Nephron (organoid): ENCODE data around the gene RDX.
"Not testable (repeated sequence)": the region's sequence is repeated elsewhere in the genome, so short reads cannot be mapped to it uniquely, and the experiment has no call there.

Source experiments
- H3K27ac Mint-ChIP-seq, 3 experiments: 2 replicates each; pipeline ENCODE4 v1.8.0; 2020; ENCODE audit warnings: mixed read lengths in 3 of 3, mild to moderate bottlenecking in 2 of 3, moderate library complexity in 1 of 3
- H3K27me3 Mint-ChIP-seq: 2 replicates; pipeline ENCODE4 v1.8.0; 2021; ENCODE audit warnings: low read depth, mild to moderate bottlenecking, moderate library complexity, mixed read lengths
- H3K36me3 Mint-ChIP-seq: 2 replicates; pipeline ENCODE4 v1.8.0; 2020; ENCODE audit warnings: low read depth, mixed read lengths
- H3K4me1 Mint-ChIP-seq: 2 replicates; pipeline ENCODE4 v1.8.0; 2020; ENCODE audit warnings: mixed read lengths
- H3K4me3 Mint-ChIP-seq, 3 experiments: 2 replicates each; pipeline ENCODE4 v1.8.0; 2020; ENCODE audit warnings: mild to moderate bottlenecking in 3 of 3, mixed read lengths in 3 of 3, moderate library complexity in 2 of 3
- H3K9me3 Mint-ChIP-seq: 2 replicates; pipeline ENCODE4 v1.8.0; 2020; ENCODE audit warnings: mixed read lengths
- TF ChIP-seq, protein P1 (sequence below), 3 experiments: fragments of 200-600 bp; sonication (generic); IDR thresholded peaks; one replicate each; pipeline ENCODE4 v1.5.0; 2021; ENCODE audit warnings: antibody characterized with exemption in 3 of 3; ENCODE audit not compliant: unreplicated experiment in 3 of 3

RDX gene

DNA sequence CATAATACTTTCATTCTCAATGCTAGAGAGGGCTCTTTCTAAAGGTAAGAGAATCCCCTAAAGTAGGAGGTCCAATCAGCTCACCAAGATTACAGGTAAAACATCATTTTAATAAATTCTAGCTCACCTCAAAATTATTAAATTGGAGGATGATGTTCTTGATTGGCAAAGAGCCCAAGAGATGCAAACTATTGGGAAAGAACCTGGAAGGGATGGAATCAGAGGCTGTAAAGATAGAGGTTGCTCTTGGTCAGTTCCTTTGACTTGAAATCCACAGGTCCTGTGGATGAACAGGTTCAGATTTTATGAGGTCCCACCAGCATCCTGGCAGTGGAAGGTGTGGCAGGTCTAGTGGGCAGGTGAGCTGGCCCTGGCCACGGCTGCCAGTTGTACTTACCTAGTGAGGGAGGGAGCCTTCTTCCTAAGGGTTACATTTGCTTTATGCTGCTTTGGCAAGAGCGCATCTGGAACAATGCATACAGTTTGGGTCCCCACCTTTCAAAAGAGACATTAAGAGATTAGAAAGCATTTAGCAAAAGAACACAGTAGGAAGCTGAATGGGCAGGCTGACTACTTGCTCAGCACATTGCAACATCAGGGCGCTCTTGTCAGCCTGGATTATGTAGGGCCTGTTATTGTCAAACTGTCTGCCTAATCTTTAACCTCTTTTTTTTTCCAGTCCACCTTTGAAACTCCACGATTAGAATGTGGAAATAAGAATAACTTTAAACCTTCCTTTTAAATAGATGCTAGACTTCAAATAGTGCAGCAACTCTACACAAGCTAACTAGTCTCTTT, 97.0 kb downstream of the RDX start:
- peak overlapping the region in 1 of 3 experiments; percentile 57 for H3K27ac Mint-ChIP-seq
- no peaks in the 10 kb centered on the region for H3K9me3 Mint-ChIP-seq
- H3K36me3 Mint-ChIP-seq, result no peaks in the 10 kb centered on the region
- peaks cover 4% of the 10 kb centered on the region for H3K4me1 Mint-ChIP-seq
- H3K4me3 Mint-ChIP-seq, result no peak overlapping the region
- no peaks in the 10 kb centered on the region for H3K27me3 Mint-ChIP-seq
- TF ChIP-seq, protein P1, sequence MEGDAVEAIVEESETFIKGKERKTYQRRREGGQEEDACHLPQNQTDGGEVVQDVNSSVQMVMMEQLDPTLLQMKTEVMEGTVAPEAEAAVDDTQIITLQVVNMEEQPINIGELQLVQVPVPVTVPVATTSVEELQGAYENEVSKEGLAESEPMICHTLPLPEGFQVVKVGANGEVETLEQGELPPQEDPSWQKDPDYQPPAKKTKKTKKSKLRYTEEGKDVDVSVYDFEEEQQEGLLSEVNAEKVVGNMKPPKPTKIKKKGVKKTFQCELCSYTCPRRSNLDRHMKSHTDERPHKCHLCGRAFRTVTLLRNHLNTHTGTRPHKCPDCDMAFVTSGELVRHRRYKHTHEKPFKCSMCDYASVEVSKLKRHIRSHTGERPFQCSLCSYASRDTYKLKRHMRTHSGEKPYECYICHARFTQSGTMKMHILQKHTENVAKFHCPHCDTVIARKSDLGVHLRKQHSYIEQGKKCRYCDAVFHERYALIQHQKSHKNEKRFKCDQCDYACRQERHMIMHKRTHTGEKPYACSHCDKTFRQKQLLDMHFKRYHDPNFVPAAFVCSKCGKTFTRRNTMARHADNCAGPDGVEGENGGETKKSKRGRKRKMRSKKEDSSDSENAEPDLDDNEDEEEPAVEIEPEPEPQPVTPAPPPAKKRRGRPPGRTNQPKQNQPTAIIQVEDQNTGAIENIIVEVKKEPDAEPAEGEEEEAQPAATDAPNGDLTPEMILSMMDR (IDR thresholded peaks at IDR 0.05; ENCODE audit: unreplicated experiment in 3 of 3), result no peak

DNA sequence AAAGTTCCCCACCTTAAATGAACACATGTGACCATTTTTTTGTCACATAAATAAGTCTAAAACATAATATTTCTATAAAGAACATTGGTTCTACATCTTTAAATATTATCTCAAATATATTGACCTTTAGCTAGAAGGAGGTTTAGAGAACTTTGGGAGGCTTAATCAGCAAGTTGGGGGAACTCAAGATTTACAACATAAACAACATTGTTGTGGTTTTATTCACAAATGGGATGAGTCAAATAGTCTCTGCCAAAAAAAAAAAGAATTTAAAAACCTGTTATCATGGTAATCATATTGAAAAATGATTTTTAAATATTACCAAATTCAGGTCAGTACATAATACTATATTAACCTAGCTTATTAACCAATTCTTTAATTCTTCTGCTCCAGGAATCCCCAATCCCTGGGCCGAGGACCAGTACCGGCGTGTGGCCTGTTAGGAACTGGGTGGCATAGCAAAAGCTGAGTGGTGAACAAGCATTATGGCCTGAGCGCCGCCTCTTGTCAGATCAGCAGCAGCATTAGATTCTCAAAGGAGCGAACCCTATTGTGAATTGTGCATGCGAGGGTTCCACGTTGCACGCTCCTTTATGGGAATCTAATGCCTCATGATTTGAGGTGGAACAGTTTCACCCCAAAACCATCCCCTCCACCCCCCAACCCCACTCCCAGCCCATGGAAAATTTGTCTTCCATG, 98.2 kb downstream of the RDX start:
- Mint-ChIP-seq H3K4me1 (peaks cover 4% of the 10 kb centered on the region), H3K27ac (no peak overlapping the region), H3K4me3 (no peak overlapping the region), H3K27me3 (no peaks in the 10 kb centered on the region), H3K36me3 (no peaks in the 10 kb centered on the region), H3K9me3 (no peaks in the 10 kb centered on the region)
- TF ChIP-seq, protein P1 (IDR thresholded peaks at IDR 0.05; ENCODE audit: unreplicated experiment in 3 of 3), result no peak

DNA sequence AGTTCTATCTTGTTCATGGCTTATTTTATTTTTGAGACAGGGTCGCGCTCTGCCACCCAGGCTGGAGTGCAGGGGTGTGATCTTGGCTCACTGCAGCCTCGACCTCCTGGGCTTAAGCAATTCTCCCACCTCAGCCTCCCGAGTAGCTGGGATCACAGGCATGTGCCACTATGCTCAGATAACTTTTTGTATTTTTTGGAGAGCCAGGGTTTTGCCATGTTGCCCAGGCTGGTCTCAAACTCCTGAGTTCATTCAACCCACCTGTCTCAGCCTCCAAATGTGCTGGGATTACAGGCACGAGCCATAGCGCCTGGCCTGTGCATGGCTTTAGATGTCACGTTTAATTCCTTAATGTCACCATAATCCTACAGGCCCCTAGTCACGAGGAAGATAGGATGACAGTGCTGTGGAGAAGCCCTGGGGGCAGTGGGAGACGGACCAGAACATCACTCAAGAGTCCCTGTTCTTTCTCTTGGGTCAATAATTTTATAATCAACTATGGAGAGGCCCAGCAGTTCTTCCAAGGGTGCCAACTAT, 99.5 kb downstream of the RDX start:
- no peaks in the 10 kb centered on the region for H3K27me3 Mint-ChIP-seq
- H3K36me3 Mint-ChIP-seq, result no peaks in the 10 kb centered on the region
- no peaks in the 10 kb centered on the region for H3K9me3 Mint-ChIP-seq
- peak overlapping the region in 1 of 3 experiments; percentile 2 for H3K27ac Mint-ChIP-seq
- H3K4me3 Mint-ChIP-seq, result no peak overlapping the region
- peaks cover 4% of the 10 kb centered on the region for H3K4me1 Mint-ChIP-seq
- TF ChIP-seq, protein P1 (IDR thresholded peaks at IDR 0.05; ENCODE audit: unreplicated experiment in 3 of 3), result no peak

DNA sequence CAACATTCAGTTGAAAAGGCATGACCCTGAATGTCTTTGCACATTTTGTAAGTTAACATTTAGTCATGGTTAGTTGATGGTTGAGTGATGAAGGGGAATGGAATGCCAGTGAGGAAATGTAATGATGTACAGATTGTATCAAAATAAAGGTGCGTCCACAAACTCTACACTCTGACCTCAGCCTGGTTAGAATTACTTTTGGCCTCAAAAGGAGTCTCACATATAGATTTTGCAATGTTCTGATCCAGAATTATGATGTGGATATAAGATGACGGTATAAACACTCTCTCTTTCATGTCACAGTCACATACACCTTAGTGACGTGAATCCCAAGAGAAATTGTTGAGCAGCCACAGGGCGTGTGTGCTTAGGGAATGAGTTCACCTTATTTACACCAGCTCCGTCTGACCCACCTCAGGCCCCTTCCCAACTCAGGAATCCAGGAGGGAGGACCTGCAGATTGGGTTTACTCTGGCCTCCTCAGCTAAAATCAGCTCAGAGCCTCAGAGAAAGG, 100.1 kb downstream of the RDX start:
- Mint-ChIP-seq H3K27me3 (no peaks in the 10 kb centered on the region), H3K36me3 (no peaks in the 10 kb centered on the region), H3K4me1 (peaks cover 4% of the 10 kb centered on the region), H3K27ac (peak overlapping the region in 2 of 3 experiments; percentile 19 to 74), H3K9me3 (no peaks in the 10 kb centered on the region), H3K4me3 (no peak overlapping the region)
- TF ChIP-seq, protein P1 (IDR thresholded peaks at IDR 0.05; ENCODE audit: unreplicated experiment in 3 of 3), result no peak

DNA sequence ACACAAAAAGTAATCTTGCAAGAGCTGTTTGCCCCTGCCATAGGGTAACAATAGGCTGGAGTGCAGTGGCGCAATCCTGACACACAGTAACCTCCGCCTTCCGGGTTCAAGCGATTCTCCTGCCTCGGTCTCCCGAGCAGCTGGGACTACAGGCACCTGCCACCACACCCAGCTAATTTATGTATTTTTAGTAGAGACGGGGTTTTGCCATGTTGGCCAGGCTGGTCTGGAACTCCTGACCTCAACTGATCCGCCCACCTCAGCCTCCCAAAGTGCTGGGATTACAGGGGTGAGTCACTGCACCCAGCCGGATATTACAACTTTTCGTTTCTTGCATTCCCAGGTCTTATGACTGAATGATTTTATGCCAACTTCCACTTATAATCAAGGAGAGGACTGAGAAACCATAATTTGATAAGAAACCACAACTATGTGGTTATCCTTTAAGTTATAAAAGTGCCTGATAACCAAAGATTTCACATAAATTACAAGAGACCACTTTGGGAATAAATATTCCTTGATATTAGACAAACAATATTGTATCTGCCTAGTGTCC, 102.1 kb downstream of the RDX start:
- not testable (repeated sequence) for H3K36me3 Mint-ChIP-seq, H3K4me3 Mint-ChIP-seq

DNA sequence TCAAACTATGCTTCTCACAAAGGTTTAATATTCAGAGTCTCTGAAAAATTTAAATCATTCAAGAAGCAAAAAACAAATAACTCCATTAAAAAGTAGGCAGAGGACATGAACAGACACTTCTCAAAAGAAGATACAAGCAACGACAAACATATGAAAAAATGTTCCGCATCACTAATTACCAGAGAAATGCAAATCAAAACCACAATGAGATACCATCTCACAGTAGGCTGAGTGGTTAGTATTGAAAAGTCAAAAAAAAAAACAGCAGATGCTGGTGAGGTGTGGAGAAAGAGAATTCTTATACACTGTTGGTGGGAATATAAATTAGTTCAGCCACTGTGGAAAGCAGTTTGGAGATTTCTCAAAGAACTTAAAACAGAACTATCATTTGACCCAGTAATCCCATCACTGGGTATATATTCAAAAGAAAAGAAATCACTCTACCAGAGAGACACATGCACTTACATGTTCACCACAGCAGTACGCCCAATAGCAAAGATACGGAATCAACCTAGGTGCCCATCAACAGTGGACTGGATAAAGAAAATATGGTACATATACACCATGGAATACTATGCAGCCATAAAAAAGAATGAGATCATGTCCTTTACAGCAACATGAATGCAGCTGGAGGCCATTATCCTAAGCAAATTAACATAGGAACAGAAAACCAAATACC, 103.7 kb downstream of the RDX start:
- not testable (repeated sequence) for H3K9me3 Mint-ChIP-seq, H3K36me3 Mint-ChIP-seq, H3K27me3 Mint-ChIP-seq, H3K27ac Mint-ChIP-seq, H3K4me3 Mint-ChIP-seq, H3K4me1 Mint-ChIP-seq

More for the DNA sequence above, 102.1 kb downstream of the RDX start:
- H3K9me3 Mint-ChIP-seq, H3K4me1 Mint-ChIP-seq, H3K27me3 Mint-ChIP-seq, H3K27ac Mint-ChIP-seq: not testable (repeated sequence)
